Suprapubic skin (tissue), 4 donors: Measurements from ENCODE around the gene ITPRID2.

Experiments used
- EP300 ChIP-seq: sonication (generic); formaldehyde crosslinking; IDR thresholded peaks from one replicate; pipeline ENCODE4 v1.6.1; 2017; ENCODE audit warnings: antibody characterized with exemption
- POLR2A ChIP-seq, 2 donors: fragments of 450-650 bp; IDR thresholded peaks; one replicate each; pipeline ENCODE4 v1.6.1; 2017; ENCODE audit warnings: antibody characterized with exemption in 2 of 2, mild to moderate bottlenecking in 2 of 2, moderate library complexity in 2 of 2
- POLR2AphosphoS5 ChIP-seq, 3 donors: sonication (generic); formaldehyde crosslinking; IDR thresholded peaks; one replicate each; pipeline ENCODE4 v1.6.1; 2017; ENCODE audit warnings: antibody characterized with exemption in 3 of 3
- TF ChIP-seq, protein P1 (sequence below), 2 donors: fragments of 200-600 bp in 1 of 2; fragments of 450-650 bp in 1 of 2; sonication (generic) in 1 of 2; IDR thresholded peaks; one replicate each; pipeline ENCODE4 v1.5.1; 2016 to 2019; ENCODE audit warnings: antibody characterized with exemption in 2 of 2, mild to moderate bottlenecking in 1 of 2, moderate library complexity in 1 of 2

DNA sequence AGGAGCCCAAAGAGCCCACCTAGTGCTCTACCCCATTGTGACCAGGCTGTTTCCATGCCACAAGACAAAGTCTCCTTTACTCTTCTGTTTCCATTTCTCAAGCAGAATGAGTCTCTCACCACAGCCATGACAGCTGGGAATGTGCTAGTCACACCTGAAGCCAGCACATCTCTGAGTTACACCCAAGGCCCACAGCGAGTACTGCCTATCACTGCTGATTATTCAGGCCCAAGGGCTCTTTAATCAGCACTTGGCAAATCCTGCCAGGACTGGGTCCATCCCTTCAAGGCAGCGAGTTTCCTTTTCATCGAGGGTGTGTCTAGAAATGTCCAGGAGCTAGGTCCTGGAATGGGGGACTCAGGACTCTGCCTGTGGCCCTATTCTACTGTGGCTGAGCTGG, 79.5 kb downstream of the ITPRID2 start:
- no peak for TF ChIP-seq EP300
- TF ChIP-seq, protein P1, sequence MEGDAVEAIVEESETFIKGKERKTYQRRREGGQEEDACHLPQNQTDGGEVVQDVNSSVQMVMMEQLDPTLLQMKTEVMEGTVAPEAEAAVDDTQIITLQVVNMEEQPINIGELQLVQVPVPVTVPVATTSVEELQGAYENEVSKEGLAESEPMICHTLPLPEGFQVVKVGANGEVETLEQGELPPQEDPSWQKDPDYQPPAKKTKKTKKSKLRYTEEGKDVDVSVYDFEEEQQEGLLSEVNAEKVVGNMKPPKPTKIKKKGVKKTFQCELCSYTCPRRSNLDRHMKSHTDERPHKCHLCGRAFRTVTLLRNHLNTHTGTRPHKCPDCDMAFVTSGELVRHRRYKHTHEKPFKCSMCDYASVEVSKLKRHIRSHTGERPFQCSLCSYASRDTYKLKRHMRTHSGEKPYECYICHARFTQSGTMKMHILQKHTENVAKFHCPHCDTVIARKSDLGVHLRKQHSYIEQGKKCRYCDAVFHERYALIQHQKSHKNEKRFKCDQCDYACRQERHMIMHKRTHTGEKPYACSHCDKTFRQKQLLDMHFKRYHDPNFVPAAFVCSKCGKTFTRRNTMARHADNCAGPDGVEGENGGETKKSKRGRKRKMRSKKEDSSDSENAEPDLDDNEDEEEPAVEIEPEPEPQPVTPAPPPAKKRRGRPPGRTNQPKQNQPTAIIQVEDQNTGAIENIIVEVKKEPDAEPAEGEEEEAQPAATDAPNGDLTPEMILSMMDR (IDR thresholded peaks at IDR 0.05): no peak
- TF ChIP-seq POLR2A (IDR thresholded peaks at IDR 0.05): no peak
- TF ChIP-seq POLR2AphosphoS5 (IDR thresholded peaks at IDR 0.05): no peak
